ENCODE results near the gene CREB5.

CREB5 gene

DNA sequence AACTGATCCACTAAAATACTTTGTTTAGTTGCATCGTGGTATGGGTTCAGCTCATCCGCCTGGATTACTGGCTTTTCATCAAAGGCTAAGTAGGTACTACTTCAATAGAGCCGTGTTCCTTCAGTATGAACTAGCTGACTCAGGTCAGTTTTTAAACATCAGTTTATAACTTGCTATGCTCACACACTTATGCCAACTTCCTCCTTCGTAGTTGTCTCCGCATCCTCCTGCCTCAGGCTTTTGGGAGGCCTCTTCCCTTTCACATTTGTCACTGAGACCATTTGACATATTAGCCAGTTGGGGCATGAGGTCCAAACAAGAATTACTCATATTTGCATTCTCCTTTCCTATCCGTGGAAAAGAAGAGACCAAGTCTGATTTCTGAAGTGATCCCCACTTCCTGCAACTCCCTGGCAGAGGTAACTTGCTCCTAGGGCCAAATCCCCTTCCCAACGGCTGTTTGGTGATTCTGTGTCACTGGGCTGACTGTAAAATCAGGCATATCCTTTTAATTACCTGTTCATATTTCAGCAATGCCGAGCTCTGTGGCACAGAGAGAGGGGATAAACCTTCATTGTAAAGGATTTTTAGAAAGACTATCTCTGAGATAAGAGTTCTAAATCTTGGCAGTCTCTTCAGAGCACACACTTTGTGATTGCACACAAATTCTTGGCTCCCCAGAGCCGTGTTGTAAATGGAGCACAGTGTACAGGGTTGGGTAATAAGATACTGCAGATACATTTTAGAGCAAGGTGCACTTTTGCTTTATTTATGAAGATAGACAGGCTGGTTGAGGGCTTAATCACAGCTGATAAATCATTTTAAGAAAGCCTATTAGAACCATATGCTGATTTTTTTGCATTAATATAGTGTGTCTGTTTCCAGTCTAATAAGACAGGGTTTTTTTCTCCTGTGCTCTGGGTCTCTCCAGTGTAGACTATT is 108.0 kb downstream of the CREB5 start:
- no peaks in the 10 kb centered on the region for H3K79me2 ChIP-seq (ENCODE audit: insufficient read depth, low read length)
- TF ChIP-seq, protein P1, sequence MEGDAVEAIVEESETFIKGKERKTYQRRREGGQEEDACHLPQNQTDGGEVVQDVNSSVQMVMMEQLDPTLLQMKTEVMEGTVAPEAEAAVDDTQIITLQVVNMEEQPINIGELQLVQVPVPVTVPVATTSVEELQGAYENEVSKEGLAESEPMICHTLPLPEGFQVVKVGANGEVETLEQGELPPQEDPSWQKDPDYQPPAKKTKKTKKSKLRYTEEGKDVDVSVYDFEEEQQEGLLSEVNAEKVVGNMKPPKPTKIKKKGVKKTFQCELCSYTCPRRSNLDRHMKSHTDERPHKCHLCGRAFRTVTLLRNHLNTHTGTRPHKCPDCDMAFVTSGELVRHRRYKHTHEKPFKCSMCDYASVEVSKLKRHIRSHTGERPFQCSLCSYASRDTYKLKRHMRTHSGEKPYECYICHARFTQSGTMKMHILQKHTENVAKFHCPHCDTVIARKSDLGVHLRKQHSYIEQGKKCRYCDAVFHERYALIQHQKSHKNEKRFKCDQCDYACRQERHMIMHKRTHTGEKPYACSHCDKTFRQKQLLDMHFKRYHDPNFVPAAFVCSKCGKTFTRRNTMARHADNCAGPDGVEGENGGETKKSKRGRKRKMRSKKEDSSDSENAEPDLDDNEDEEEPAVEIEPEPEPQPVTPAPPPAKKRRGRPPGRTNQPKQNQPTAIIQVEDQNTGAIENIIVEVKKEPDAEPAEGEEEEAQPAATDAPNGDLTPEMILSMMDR (conservative IDR thresholded peaks at IDR 0.05; ENCODE audit: low read length) = no peak
- no peak for TF ChIP-seq EZH2phosphoT487 (IDR thresholded peaks at IDR 0.05; ENCODE audit: borderline replicate concordance)
- no peaks in the 10 kb centered on the region for H3K27me3 ChIP-seq (ENCODE audit: insufficient read depth, low read length, poor library complexity, severe bottlenecking)
- no peaks in the 10 kb centered on the region for H3F3A ChIP-seq (ENCODE audit: low read depth)
- no peak overlapping the region for H3K4me3 ChIP-seq (ENCODE audit: low read length, poor library complexity, severe bottlenecking)
- no peaks in the 10 kb centered on the region for H4K20me1 ChIP-seq (ENCODE audit: insufficient read depth, low read length, poor library complexity, severe bottlenecking)
- H3K9me3 ChIP-seq (ENCODE audit: insufficient read depth, low read depth, low read length) = no peaks in the 10 kb centered on the region
- peaks cover 9% of the 10 kb centered on the region for H3K4me1 ChIP-seq (ENCODE audit: insufficient read depth, low read length, poor library complexity, severe bottlenecking)
- H2AFZ ChIP-seq (ENCODE audit: low read length) = no peak overlapping the region
- no peak overlapping the region for H3K4me2 ChIP-seq (ENCODE audit: low read depth, low read length, poor library complexity, severe bottlenecking)
- H3K9me2 ChIP-seq (replicated peaks; ENCODE audit: low read depth, low read length) = no peaks in the 10 kb centered on the region
- no peaks in the 10 kb centered on the region for H3K36me3 ChIP-seq (ENCODE audit: insufficient read depth, low read length)
- H3K9ac ChIP-seq (ENCODE audit: low read depth, low read length, poor library complexity, severe bottlenecking) = no peak overlapping the region

DNA sequence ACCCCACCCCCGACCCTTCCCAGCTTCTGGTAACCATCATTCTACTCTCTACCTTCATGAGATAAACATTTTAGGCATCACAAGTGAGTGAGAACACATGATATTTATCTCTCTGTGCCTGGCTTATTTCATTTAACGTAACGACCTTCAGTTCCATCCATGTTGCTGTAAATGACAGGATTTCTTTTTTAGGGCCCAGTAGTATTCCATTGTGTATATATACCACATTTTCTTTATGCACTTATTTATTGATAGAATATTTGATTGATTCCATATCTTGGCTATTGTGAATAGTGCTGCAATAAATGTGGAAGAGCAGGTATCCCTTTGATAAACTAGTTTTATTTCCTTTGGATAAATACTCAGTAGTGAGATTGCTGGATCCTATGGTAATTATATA is 112.7 kb downstream of the CREB5 start:
- no peaks in the 10 kb centered on the region for H3K9me3 ChIP-seq (ENCODE audit: insufficient read depth, low read depth, low read length)
- no peaks in the 10 kb centered on the region for H4K20me1 ChIP-seq (ENCODE audit: insufficient read depth, low read length, poor library complexity, severe bottlenecking)
- no peaks in the 10 kb centered on the region for H3K36me3 ChIP-seq (ENCODE audit: insufficient read depth, low read length)
- TF ChIP-seq EZH2phosphoT487 (IDR thresholded peaks at IDR 0.05; ENCODE audit: borderline replicate concordance) = no peak
- TF ChIP-seq, protein P1 (conservative IDR thresholded peaks at IDR 0.05; ENCODE audit: low read length) = no peak
- H3K4me1 ChIP-seq (ENCODE audit: insufficient read depth, low read length, poor library complexity, severe bottlenecking) = no peaks in the 10 kb centered on the region
- H3K27me3 ChIP-seq (ENCODE audit: insufficient read depth, low read length, poor library complexity, severe bottlenecking) = no peaks in the 10 kb centered on the region
- no peaks in the 10 kb centered on the region for H3K79me2 ChIP-seq (ENCODE audit: insufficient read depth, low read length)
- H3F3A ChIP-seq (ENCODE audit: low read depth) = no peaks in the 10 kb centered on the region
- no peak overlapping the region for H2AFZ ChIP-seq (ENCODE audit: low read length)
- no peak overlapping the region for H3K9ac ChIP-seq (ENCODE audit: low read depth, low read length, poor library complexity, severe bottlenecking)
- no peaks in the 10 kb centered on the region for H3K9me2 ChIP-seq (replicated peaks; ENCODE audit: low read depth, low read length)
- no peak overlapping the region for H3K4me3 ChIP-seq (ENCODE audit: low read length, poor library complexity, severe bottlenecking)
- no peak overlapping the region for H3K4me2 ChIP-seq (ENCODE audit: low read depth, low read length, poor library complexity, severe bottlenecking)

DNA sequence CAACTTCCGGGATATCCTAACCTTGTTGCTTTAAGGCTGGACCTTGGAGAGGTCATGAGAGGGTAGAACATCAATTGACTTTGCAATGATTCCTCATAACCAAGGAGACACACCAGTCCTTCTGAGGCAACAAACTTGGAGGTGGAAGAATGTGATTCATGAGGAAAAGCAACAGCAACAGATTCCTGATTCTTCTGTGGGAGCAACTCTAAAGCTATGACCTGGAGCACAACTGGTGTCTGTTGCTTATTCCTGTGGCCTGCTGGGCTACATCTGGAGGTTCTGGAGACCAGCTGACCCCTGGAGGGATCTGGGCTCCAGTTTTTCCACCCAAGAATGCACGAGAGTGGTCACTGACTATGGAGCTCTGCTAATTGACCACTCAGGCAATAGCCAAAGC is 116.6 kb downstream of the CREB5 start:
- Histone ChIP-seq H3K4me3 (ENCODE audit: low read length, poor library complexity, severe bottlenecking) (no peak overlapping the region), H3K9me3 (ENCODE audit: insufficient read depth, low read depth, low read length) (no peaks in the 10 kb centered on the region; the same call in 1 of the 2 replicates), H3K4me1 (ENCODE audit: insufficient read depth, low read length, poor library complexity, severe bottlenecking) (no peaks in the 10 kb centered on the region), H3K36me3 (ENCODE audit: insufficient read depth, low read length) (no peaks in the 10 kb centered on the region), H3K27me3 (ENCODE audit: insufficient read depth, low read length, poor library complexity, severe bottlenecking) (no peaks in the 10 kb centered on the region), H2AFZ (ENCODE audit: low read length) (no peak overlapping the region), H4K20me1 (ENCODE audit: insufficient read depth, low read length, poor library complexity, severe bottlenecking) (no peaks in the 10 kb centered on the region), H3K9me2 (replicated peaks; ENCODE audit: low read depth, low read length) (no peaks in the 10 kb centered on the region), H3F3A (ENCODE audit: low read depth) (no peaks in the 10 kb centered on the region), H3K4me2 (ENCODE audit: low read depth, low read length, poor library complexity, severe bottlenecking) (no peak overlapping the region), H3K79me2 (ENCODE audit: insufficient read depth, low read length) (no peaks in the 10 kb centered on the region), H3K9ac (ENCODE audit: low read depth, low read length, poor library complexity, severe bottlenecking) (no peak overlapping the region)
- TF ChIP-seq EZH2phosphoT487 (IDR thresholded peaks at IDR 0.05; ENCODE audit: borderline replicate concordance) = no peak
- TF ChIP-seq, protein P1 (conservative IDR thresholded peaks at IDR 0.05; ENCODE audit: low read length) = no peak

All from Loucy (cell line).